ENCODE results near the gene ATAD2B. TPM values are rescaled to one million over a fixed set of nuclear protein-coding genes. Genes with fewer than 3 reads are reported as not detected.

The ATAD2B gene
- total RNA-seq, 1 donor from 2014 or later, result 38.3 TPM

DNA sequence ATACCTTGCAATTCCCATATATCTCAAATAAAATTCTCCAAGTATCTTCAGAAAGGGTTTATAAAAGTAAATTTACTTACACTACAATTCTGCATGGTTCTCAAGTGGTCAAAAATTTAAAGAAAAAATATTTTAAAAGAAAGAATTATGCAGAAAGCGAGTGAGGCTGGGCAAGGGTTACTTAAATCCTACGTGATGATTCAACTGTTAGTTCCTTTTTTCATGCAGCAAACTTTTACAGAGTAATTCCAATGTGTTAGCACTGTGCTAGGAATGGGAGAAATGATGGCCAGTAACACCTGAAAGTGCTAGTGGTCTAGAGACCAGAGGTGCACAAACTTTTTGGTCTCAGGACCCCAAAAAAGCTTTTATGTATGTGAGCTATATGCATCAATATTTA lies 133.4 kb downstream of the ATAD2B start:
- peaks cover 6% of the 10 kb centered on the region for H3K4me1 Mint-ChIP-seq (ENCODE audit: low read depth)
- DNase-seq (ENCODE audit: low spot score, unreplicated experiment), result no peak
- no peaks in the 10 kb centered on the region for H3K9me3 Mint-ChIP-seq (ENCODE audit: low read depth)
- peaks cover 9% of the 10 kb centered on the region for H3K36me3 Mint-ChIP-seq (ENCODE audit: insufficient read depth)
- H3K27me3 Mint-ChIP-seq, result no peaks in the 10 kb centered on the region
- H3K4me3 Mint-ChIP-seq (ENCODE audit: low read depth), result no peak overlapping the region
- TF ChIP-seq, protein P1, sequence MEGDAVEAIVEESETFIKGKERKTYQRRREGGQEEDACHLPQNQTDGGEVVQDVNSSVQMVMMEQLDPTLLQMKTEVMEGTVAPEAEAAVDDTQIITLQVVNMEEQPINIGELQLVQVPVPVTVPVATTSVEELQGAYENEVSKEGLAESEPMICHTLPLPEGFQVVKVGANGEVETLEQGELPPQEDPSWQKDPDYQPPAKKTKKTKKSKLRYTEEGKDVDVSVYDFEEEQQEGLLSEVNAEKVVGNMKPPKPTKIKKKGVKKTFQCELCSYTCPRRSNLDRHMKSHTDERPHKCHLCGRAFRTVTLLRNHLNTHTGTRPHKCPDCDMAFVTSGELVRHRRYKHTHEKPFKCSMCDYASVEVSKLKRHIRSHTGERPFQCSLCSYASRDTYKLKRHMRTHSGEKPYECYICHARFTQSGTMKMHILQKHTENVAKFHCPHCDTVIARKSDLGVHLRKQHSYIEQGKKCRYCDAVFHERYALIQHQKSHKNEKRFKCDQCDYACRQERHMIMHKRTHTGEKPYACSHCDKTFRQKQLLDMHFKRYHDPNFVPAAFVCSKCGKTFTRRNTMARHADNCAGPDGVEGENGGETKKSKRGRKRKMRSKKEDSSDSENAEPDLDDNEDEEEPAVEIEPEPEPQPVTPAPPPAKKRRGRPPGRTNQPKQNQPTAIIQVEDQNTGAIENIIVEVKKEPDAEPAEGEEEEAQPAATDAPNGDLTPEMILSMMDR (IDR thresholded peaks at IDR 0.05; ENCODE audit: unreplicated experiment), result no peak
- H3K27ac Mint-ChIP-seq, result no peak overlapping the region

- H3K36me3 Mint-ChIP-seq (ENCODE audit: insufficient read depth), result peaks cover 16% of the 10 kb centered on the region
- DNase-seq (ENCODE audit: low spot score, unreplicated experiment), result no peak
These were observed 135.9 kb downstream of the ATAD2B start for GRCh38 chr2:23791030-23791429.

GRCh38 chr2:23789012-23789411 lies 137.9 kb downstream of the ATAD2B start:
- H3K27ac Mint-ChIP-seq, result no peak overlapping the region
- no peak overlapping the region for H3K4me3 Mint-ChIP-seq (ENCODE audit: low read depth)
- H3K27me3 Mint-ChIP-seq, result no peaks in the 10 kb centered on the region
- no peak for DNase-seq (ENCODE audit: low spot score, unreplicated experiment)
- peaks cover 22% of the 10 kb centered on the region for H3K36me3 Mint-ChIP-seq (ENCODE audit: insufficient read depth)
- TF ChIP-seq, protein P1 (IDR thresholded peaks at IDR 0.05; ENCODE audit: unreplicated experiment), result no peak
- peaks cover 6% of the 10 kb centered on the region for H3K4me1 Mint-ChIP-seq (ENCODE audit: low read depth)
- no peaks in the 10 kb centered on the region for H3K9me3 Mint-ChIP-seq (ENCODE audit: low read depth)

More at GRCh38 chr2:23791030-23791429, 135.9 kb downstream of the ATAD2B start:
- peaks cover 6% of the 10 kb centered on the region for H3K4me1 Mint-ChIP-seq (ENCODE audit: low read depth)
- no peaks in the 10 kb centered on the region for H3K27me3 Mint-ChIP-seq
- no peak overlapping the region for H3K4me3 Mint-ChIP-seq (ENCODE audit: low read depth)
- TF ChIP-seq, protein P1 (IDR thresholded peaks at IDR 0.05; ENCODE audit: unreplicated experiment), result no peak
- H3K9me3 Mint-ChIP-seq (ENCODE audit: low read depth), result no peaks in the 10 kb centered on the region
- no peak overlapping the region for H3K27ac Mint-ChIP-seq

DNA sequence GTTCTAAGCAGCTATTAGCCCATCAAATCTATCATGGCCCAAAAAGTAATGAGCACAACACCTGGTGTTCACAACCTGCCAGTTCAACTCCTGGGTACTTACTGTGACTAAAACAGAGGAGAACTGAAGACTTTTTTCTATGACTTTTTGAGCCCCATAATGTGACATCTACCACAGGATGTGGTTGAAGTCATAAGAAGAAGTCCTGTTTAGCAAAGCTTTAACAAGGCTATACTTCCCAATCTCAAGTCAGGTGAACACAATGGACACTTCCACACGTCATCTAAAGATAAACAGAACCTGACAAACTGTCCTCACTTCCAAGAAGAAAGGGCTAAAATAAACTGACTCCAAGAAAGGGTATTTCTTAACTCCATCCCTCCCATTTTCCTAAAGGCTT lies 138.8 kb downstream of the ATAD2B start:
- Mint-ChIP-seq H3K4me3 (ENCODE audit: low read depth) (no peak overlapping the region), H3K27ac (no peak overlapping the region), H3K27me3 (no peaks in the 10 kb centered on the region), H3K9me3 (ENCODE audit: low read depth) (no peaks in the 10 kb centered on the region), H3K36me3 (ENCODE audit: insufficient read depth) (peaks cover 22% of the 10 kb centered on the region), H3K4me1 (ENCODE audit: low read depth) (peaks cover 6% of the 10 kb centered on the region)
- no peak for DNase-seq (ENCODE audit: low spot score, unreplicated experiment)
- TF ChIP-seq, protein P1 (IDR thresholded peaks at IDR 0.05; ENCODE audit: unreplicated experiment), result no peak

DNA sequence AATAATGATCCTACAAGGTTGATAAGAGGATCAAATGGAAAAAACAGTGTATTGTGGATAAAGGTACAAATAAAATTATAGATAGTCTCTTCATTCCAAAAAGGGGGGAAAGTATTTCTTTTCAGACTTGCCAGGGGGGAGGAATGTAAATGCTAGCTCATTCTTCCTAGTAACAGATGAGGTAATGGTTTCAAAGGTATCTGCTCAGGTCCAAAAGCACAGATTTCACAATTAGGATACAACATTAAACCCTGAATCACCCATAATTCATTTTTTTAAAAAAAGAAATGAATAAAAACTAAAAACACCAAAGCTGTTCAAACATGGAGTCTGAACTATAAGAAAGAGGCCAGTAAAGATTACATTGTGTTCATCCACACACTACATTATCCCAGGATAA lies 142.0 kb downstream of the ATAD2B start:
- Mint-ChIP-seq H3K4me3 (ENCODE audit: low read depth) (no peak overlapping the region), H3K27me3 (no peaks in the 10 kb centered on the region), H3K27ac (no peak overlapping the region), H3K9me3 (ENCODE audit: low read depth) (no peaks in the 10 kb centered on the region), H3K4me1 (ENCODE audit: low read depth) (peaks cover 6% of the 10 kb centered on the region), H3K36me3 (ENCODE audit: insufficient read depth) (peaks cover 24% of the 10 kb centered on the region)
- TF ChIP-seq, protein P1 (IDR thresholded peaks at IDR 0.05; ENCODE audit: unreplicated experiment), result no peak
- no peak for DNase-seq (ENCODE audit: low spot score, unreplicated experiment)

Measured in progenitor cell of endocrine pancreas (in vitro differentiated cells).